GM12864 (cell line): ENCODE data around the gene SLC9A7.

Experiments
- DNase-seq: peaks from one replicate; pipeline ENCODE4 v3.0.0-alpha.2; 2011; ENCODE audit warnings: low read depth
- H3K4me3 ChIP-seq: 2 replicates; pipeline ENCODE4 v1.5.1; 2011; ENCODE audit warnings: mild to moderate bottlenecking, low read depth, low read length, control low read depth
- CTCF ChIP-seq: IDR thresholded peaks from 2 replicates; pipeline ENCODE4 v1.5.1; 2011; ENCODE audit warnings: low read depth, mild to moderate bottlenecking, moderate library complexity, low read length, control low read depth, inconsistent platforms; ENCODE audit errors: missing control alignments

Gene SLC9A7

DNA sequence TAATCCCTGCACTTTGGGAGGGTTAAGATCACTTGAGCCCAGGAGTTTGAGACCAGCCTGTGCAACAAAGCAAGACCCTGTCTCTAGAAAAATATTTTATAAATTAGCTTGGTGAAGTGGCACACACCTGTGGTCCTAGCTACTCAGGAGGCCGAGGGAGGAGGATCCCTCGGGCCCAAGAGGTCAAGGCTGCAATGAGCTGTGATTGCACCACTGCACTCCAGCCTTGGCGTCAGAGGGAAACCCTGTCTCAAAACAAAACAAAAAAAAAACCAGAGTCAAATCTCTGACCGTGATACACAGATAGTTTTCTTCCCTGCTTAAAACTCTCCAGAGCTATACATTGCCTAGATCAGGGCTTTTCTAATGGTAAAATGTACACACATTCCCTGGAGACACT lies 131.9 kb downstream of the SLC9A7 start:
- no peak overlapping the region for H3K4me3 ChIP-seq
- TF ChIP-seq CTCF = no peak
- no peak for DNase-seq

DNA sequence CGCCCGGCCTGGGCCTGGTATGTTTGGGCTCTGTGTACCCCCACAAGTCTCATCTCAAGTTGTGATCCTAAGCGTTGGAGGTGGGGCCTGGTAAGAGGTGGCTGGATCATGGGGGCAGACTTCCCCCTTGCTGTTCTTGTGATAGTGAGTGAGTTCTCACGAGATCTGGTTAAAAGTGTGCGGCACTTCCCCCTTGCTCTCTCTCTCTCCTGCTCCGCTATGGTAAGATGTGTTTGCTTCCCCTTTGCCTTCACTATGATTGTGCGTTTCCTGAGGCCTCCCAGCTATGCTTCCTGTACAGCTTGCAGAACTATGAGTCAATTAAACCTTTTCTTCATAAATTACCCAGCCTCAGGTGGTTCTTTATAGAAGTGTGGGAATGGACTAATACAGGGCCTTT lies 132.4 kb downstream of the SLC9A7 start:
- peak; percentile 43 for DNase-seq
- H3K4me3 ChIP-seq = no peak overlapping the region
- TF ChIP-seq CTCF = no peak

DNA sequence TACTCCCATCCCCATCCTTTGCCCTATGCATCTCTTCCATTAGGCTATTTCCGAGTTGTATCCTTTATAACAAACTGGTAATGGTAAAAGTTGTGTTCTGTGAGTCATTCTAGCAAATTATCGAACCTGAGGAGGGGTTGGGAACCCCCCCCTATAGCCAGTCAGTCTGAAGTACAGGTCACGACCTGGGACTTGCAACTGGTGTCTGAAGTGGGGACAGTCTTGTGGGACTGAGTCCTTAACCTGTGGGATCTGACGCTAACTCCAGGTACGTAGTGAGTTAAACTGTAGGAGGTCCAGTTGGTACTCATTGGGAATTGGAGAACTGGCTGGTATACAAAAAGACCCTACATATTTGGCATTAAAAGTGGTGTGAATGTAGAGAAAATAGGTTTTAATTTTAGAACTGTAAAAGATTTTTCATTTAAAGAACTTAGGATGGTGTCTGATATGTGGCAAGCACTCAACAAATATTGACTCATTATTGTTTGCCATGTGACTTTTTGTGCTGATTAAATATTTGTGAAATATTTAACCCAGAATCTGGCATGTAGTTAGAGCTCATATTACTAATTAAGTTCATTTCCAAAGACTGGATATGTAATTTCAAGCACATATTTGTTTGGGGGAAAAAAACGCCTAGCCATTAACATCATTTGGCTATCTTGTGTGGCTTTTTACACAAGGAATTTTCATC lies 134.7 kb downstream of the SLC9A7 start:
- DNase-seq = no peak
- TF ChIP-seq CTCF = no peak

DNA sequence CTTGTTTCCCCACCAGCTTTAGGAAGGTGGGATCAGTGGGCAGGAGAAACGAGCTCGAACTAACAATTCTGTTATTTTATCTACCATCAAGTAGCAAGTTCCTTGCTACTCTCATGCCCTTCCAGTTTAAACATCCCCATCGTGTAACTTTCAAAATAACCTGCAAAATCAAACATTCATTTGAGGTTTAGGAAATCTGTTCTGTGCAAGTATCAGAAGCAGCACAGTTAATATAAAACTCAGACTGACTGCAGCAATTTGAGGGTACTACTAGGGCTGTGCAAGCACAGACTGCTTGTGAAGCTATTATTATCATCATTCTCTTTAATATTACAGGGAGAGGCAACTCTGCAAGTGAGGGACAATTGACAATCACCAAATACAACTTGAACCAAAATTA lies 137.3 kb downstream of the SLC9A7 start:
- no peak for DNase-seq
- TF ChIP-seq CTCF = no peak
- H3K4me3 ChIP-seq = no peak overlapping the region

More for the DNA sequence above, 134.7 kb downstream of the SLC9A7 start:
- H3K4me3 ChIP-seq = no peak overlapping the region

- TF ChIP-seq CTCF = no peak
- H3K4me3 ChIP-seq = no peak overlapping the region
- DNase-seq = no peak
These were observed 138.4 kb downstream of the SLC9A7 start for GRCh38 chrX:46620505-46620904.

DNA sequence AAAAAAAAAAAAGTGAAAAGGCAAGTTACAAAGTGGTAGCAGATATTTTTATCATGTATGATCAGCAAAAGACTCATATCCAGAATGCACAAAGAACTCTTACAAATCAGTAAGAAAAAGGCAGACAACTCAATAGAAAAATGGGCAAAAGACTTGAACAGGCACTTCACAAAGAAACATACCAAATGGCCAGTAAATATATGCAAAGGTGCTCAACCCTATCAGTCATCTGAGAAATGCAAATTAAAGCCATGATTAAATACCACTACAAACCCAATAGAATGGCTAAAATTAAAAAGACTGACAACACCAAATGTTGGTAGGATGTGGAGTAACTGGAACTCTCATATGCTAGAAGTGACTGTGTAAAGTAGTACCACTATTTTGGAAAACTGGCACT lies 140.0 kb downstream of the SLC9A7 start:
- no peak overlapping the region for H3K4me3 ChIP-seq
- TF ChIP-seq CTCF = no peak
- no peak for DNase-seq

DNA sequence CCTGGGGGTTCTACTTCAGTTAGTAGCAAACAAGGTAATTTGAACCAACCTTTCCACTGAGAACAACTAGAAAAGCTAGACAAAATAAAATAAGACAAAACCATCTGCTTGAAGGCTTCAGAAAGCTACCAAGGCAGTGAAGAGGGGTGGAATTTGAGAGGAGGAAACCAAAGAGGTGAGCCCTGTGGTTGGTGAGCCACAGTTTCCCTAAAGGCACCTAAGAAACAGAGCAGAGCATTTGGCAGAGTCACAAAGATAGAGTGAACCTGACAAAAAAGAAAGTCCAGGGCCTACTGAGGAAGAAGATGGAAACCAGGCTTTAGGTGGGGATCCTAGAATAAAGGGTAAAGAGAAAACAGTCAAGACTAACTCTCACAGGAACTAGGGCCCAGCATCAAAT lies 141.0 kb downstream of the SLC9A7 start:
- DNase-seq = no peak
- no peak overlapping the region for H3K4me3 ChIP-seq
- no peak for TF ChIP-seq CTCF
